Nephron progenitor cell (in vitro differentiated cells): ENCODE data around the gene STYXL1.

Source experiments
- DNase-seq: peaks from one replicate; pipeline ENCODE4 v3.0.0; 2021
- H3K27ac Mint-ChIP-seq: 2 replicates; pipeline ENCODE4 v1.8.0; 2021; ENCODE audit warnings: mild to moderate bottlenecking, moderate library complexity, mixed read lengths
- H3K27me3 Mint-ChIP-seq: 2 replicates; pipeline ENCODE4 v1.8.0; 2021; ENCODE audit warnings: mild to moderate bottlenecking, low read depth, mixed read lengths; ENCODE audit not compliant: poor library complexity
- H3K36me3 Mint-ChIP-seq: 2 replicates; pipeline ENCODE4 v1.8.0; 2021; ENCODE audit warnings: low read depth, mixed read lengths
- H3K4me1 Mint-ChIP-seq: 2 replicates; pipeline ENCODE4 v1.8.0; 2021; ENCODE audit warnings: mixed read lengths
- H3K4me3 Mint-ChIP-seq: 2 replicates; pipeline ENCODE4 v1.8.0; 2021; ENCODE audit warnings: mild to moderate bottlenecking, moderate library complexity, mixed read lengths
- H3K9me3 Mint-ChIP-seq: 2 replicates; pipeline ENCODE4 v1.8.0; 2021; ENCODE audit warnings: mild to moderate bottlenecking, moderate library complexity, mixed read lengths
- TF ChIP-seq, protein P1 (sequence below): fragments of 200-600 bp; sonication (generic); IDR thresholded peaks from 2 replicates; pipeline ENCODE4 v1.5.0; 2021; ENCODE audit warnings: antibody characterized with exemption

The STYXL1 gene

DNA sequence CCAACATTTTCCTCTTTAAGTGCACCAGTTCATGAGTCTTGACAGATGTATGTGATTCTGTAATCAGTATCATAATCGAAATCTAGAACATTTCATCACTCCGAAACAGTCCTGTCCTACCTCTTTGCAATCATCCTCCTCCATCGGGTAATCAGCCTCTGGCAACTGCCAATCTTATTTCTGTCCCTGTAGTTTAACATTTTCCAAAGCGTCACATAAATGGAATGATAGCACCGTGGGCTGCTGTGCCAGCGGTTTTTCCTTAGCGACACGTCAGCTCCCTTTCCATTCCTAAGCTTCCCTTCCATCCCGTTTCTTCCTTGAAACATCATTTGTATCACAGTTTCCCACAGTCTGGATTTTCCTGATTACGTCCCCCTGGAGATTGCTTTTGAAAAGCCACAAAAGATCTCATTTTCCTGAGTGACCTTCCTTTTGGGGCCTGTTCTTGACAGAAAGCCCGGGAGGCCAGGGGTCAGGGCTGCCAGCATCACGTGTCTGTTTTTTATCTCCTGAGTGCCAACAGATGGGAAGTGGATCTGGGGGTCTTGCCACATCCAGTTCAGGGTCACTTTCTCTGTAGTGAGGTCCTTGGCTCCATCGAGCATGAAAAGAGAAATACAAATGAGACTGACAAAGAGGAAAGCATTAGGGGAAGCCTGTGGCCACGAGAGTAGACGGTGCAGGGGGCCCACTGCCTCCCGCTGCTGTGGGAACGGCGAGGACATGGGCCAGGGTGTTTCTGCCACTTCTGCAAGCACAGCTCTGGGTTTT lies 85.0 kb downstream of the STYXL1 start:
- Mint-ChIP-seq H3K9me3 (no peaks in the 10 kb centered on the region), H3K4me1 (peaks cover 72% of the 10 kb centered on the region), H3K27me3 (no peaks in the 10 kb centered on the region), H3K36me3 (peaks cover 20% of the 10 kb centered on the region), H3K27ac (peak overlapping the region; percentile 97), H3K4me3 (peak overlapping the region; percentile 57)
- no peak for DNase-seq
- TF ChIP-seq, protein P1, sequence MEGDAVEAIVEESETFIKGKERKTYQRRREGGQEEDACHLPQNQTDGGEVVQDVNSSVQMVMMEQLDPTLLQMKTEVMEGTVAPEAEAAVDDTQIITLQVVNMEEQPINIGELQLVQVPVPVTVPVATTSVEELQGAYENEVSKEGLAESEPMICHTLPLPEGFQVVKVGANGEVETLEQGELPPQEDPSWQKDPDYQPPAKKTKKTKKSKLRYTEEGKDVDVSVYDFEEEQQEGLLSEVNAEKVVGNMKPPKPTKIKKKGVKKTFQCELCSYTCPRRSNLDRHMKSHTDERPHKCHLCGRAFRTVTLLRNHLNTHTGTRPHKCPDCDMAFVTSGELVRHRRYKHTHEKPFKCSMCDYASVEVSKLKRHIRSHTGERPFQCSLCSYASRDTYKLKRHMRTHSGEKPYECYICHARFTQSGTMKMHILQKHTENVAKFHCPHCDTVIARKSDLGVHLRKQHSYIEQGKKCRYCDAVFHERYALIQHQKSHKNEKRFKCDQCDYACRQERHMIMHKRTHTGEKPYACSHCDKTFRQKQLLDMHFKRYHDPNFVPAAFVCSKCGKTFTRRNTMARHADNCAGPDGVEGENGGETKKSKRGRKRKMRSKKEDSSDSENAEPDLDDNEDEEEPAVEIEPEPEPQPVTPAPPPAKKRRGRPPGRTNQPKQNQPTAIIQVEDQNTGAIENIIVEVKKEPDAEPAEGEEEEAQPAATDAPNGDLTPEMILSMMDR = no peak

DNA sequence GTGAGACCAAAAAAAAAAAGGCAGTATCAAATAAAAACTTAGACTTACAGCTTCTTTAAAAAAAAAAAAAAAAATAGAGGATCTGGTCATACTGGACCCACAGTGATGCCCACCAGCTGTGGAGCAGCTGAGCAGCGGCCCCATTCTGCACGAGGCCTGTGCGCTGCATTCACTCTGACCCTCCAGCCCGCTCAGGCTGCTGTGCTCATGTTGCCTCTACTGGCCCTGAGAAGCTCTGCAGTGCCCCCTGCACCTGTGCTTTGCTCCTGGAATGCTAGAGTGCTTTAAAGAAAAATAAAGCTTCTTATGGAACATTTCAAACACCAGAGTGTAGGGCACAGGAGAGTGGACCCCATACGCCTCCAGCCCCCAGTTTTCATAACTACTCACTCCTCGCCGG lies 86.6 kb downstream of the STYXL1 start:
- TF ChIP-seq, protein P1 = no peak
- H3K27ac Mint-ChIP-seq = peak overlapping the region; percentile 72
- no peak overlapping the region for H3K4me3 Mint-ChIP-seq
- peaks cover 20% of the 10 kb centered on the region for H3K36me3 Mint-ChIP-seq
- no peak for DNase-seq
- no peaks in the 10 kb centered on the region for H3K27me3 Mint-ChIP-seq
- H3K4me1 Mint-ChIP-seq = peaks cover 67% of the 10 kb centered on the region
- H3K9me3 Mint-ChIP-seq = no peaks in the 10 kb centered on the region

DNA sequence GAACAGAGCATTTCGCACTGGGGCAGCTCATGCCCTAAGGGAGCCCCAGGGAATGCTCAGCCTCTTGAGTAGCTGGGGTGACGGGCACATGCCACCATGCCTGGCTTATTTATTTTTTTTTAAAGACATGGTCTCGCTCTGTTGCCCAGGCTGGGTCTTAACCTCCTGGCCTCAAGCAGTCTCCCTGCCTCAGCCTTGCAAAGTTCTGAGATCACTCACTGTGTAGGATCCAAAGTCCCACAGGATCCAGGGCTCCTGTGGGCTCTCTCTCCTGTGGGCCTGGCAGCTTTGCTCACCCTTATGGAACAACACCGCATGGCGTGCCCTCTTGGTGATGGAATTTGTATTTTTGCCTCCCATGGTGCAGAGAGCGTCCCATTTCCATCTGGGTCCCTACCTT lies 87.4 kb downstream of the STYXL1 start:
- TF ChIP-seq, protein P1 = no peak
- Mint-ChIP-seq H3K27me3 (no peaks in the 10 kb centered on the region), H3K4me3 (no peak overlapping the region), H3K27ac (no peak overlapping the region), H3K9me3 (no peaks in the 10 kb centered on the region), H3K4me1 (peaks cover 65% of the 10 kb centered on the region), H3K36me3 (peaks cover 26% of the 10 kb centered on the region)
- no peak for DNase-seq

DNA sequence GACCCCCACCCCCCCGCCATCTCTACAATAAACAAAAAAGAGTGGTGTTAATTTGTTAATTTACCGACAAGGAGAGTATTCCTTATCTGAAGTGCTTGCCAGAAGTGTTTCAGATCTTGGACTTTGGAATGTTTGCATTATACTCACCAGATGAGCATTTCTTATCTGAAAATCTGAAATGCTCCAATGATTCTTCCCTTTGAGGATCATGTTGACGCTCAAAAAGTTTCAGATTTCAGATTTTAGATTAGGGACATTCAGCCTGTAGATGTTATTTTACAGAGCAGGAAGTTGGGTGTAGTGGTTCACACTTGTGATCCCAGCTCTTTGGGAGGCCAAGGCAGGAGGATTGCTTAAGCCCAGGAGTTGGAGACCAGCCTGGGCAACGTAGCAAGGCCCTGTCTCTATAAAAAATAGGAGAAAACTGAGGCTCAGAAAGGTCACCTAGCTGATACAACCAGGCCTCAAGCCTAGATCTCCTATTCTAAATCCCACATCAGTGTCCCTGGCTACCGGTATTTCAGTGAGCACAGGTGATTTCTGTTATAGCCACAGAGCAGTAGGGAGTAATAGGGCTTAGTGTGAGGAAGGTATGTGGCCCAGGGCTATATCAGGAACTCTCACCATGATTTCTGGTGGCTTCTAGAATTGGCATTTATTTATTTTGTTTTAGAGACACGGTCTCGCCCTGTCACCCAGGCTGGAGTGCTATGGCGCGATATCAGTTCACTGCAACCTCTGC lies 88.8 kb downstream of the STYXL1 start:
- DNase-seq = no peak
- Mint-ChIP-seq H3K27me3 (no peaks in the 10 kb centered on the region), H3K9me3 (peaks cover 3% of the 10 kb centered on the region), H3K36me3 (peaks cover 32% of the 10 kb centered on the region), H3K4me1 (peaks cover 65% of the 10 kb centered on the region), H3K4me3 (no peak overlapping the region), H3K27ac (no peak overlapping the region)
- TF ChIP-seq, protein P1 = no peak

DNA sequence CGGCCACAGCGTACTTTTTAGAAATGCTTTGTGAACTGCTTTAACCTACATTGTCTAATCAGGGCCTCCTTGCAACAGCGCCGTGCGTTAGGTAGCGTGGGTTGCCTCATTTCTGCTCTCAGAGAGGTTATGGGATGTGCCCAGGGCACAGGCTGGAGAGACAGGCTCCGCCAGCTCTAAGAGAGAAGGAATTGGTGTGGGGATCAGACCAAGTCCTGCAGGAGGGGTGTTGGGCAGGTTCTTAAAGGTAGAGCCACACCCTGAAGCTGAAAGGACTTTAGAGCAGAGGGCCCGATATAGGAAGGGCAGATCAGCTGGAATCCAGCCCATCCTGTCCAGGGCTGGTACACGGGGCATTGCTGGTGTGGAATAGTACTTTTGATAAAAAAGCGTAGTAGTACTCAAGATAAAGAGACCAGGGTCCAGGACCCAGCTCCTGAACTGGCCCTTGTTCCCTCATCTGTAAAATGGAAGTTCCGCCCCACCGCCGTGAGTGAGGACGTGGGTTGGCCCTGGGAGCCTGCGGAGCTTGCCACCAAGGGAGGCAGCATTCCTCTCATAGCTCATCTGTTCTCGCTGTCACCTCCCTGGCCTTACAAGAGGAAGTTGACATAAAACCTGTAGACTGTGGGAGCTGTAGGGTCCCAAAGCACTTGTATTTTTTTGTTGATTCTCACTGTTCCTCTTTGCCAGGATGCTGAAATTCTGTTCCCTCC lies 90.6 kb downstream of the STYXL1 start:
- peak overlapping the region; percentile 6 for H3K4me3 Mint-ChIP-seq
- peaks cover 11% of the 10 kb centered on the region for H3K9me3 Mint-ChIP-seq
- H3K27me3 Mint-ChIP-seq = no peaks in the 10 kb centered on the region
- H3K36me3 Mint-ChIP-seq = peaks cover 34% of the 10 kb centered on the region
- peaks cover 56% of the 10 kb centered on the region for H3K4me1 Mint-ChIP-seq
- TF ChIP-seq, protein P1 = no peak
- peak overlapping the region; percentile 94 for H3K27ac Mint-ChIP-seq
- DNase-seq = peak; percentile 53
